H1 (cell line): ENCODE measurements around the gene KIF15. TPM values are rescaled to one million over a fixed set of nuclear protein-coding genes. Genes with fewer than 3 reads are reported as not detected.

Source experiments
- CTCF ChIA-PET: fragments of 300-600 bp; sonication (Branson Sonifier 250); formaldehyde crosslinking; loops from one replicate; lab custom pipeline; 2021; ENCODE audit not compliant: partially characterized antibody; lab: Charles Lee
- POLR2A ChIA-PET: fragments of 300-600 bp; sonication (Branson Sonifier 250); formaldehyde crosslinking; loops from one replicate; lab custom pipeline; 2021; ENCODE audit warnings: inconsistent platforms; ENCODE audit not compliant: partially characterized antibody; lab: Charles Lee
- DNase-seq, 2 experiments: peaks; one replicate each; pipeline versions ENCODE4 v3.0.0 to v3.0.0-alpha.2; 2010 to 2022; ENCODE audit warnings: low spot score in 2 of 2, low read depth in 1 of 2, mixed read lengths in 1 of 2
- FAIRE-seq: peaks from 2 replicates; lab custom pipeline; 2011; peaks lifted over from hg19 to GRCh38; lab: Jason Lieb, UNC
- H2AFZ ChIP-seq: 2 replicates; pipeline ENCODE4 v1.8.1; 2012; ENCODE audit warnings: low read length, inconsistent platforms
- H2AK5ac ChIP-seq: 2 replicates; pipeline ENCODE4 v1.6.1; 2013; ENCODE audit warnings: low read depth, low read length
- H2BK120ac ChIP-seq: replicated peaks from 2 replicates; pipeline ENCODE3; 2013; ENCODE audit warnings: low read depth, low read length, inconsistent platforms
- H2BK12ac ChIP-seq: 2 replicates; pipeline ENCODE4 v1.6.1; 2013; ENCODE audit warnings: low read depth, low read length
- H2BK15ac ChIP-seq: 2 replicates; pipeline ENCODE4 v1.6.1; 2013; ENCODE audit warnings: low read length
- H2BK20ac ChIP-seq: 2 replicates; pipeline ENCODE4 v1.6.1; 2013; ENCODE audit warnings: low read length
- H2BK5ac ChIP-seq: 2 replicates; pipeline ENCODE4 v1.6.1; 2013; ENCODE audit warnings: low read depth, low read length
- H3K14ac ChIP-seq: 2 replicates; pipeline ENCODE4 v1.6.1; 2013; ENCODE audit warnings: inconsistent platforms; ENCODE audit not compliant: insufficient read length
- H3K18ac ChIP-seq: 2 replicates; pipeline ENCODE4 v1.6.1; 2013; ENCODE audit warnings: low read length; ENCODE audit errors: extremely low read depth
- H3K23ac ChIP-seq: 2 replicates; pipeline ENCODE4 v1.6.1; 2013; ENCODE audit warnings: inconsistent platforms; ENCODE audit not compliant: insufficient read length
- H3K23me2 ChIP-seq: 2 replicates; pipeline ENCODE4 v1.6.1; 2013; ENCODE audit warnings: low read depth, low read length
- H3K27ac ChIP-seq: 2 replicates; pipeline ENCODE4 v1.6.1; 2011; ENCODE audit warnings: low read depth, low read length, inconsistent platforms
- H3K27me3 ChIP-seq, 4 experiments: replicated peaks in 1 of 4; 1 replicate in 1 of 4; 2 replicates in 3 of 4; pipeline versions ENCODE4 v1.6.1 to v1.8.1; 2011 to 2013; ENCODE audit warnings: low read length in 3 of 4, mild to moderate bottlenecking in 3 of 4, inconsistent platforms in 2 of 4, mixed read lengths in 2 of 4, moderate library complexity in 1 of 4; ENCODE audit not compliant: control insufficient read depth in 3 of 4, insufficient read depth in 3 of 4; ENCODE audit errors: extremely low read depth in 1 of 4
- H3K36me3 ChIP-seq, 4 experiments: 2 replicates each; pipeline versions ENCODE4 v1.6.1 to v1.8.1; 2011 to 2013; ENCODE audit warnings: mild to moderate bottlenecking in 4 of 4, low read length in 3 of 4, moderate library complexity in 2 of 4, control low read depth in 1 of 4, inconsistent platforms in 1 of 4; ENCODE audit not compliant: insufficient read depth in 4 of 4, control insufficient read depth in 2 of 4
- H3K4ac ChIP-seq: replicated peaks from 2 replicates; pipeline ENCODE3; 2013; ENCODE audit warnings: low read length, low read depth, mixed read lengths, inconsistent platforms; ENCODE audit not compliant: insufficient read length
- H3K4me1 ChIP-seq, 4 experiments: replicated peaks in 1 of 4; 1 replicate in 1 of 4; 2 replicates in 3 of 4; pipeline versions ENCODE4 v1.6.1 to v1.8.1; 2011 to 2013; ENCODE audit warnings: low read length in 3 of 4, inconsistent platforms in 2 of 4, mixed read lengths in 1 of 4; ENCODE audit not compliant: insufficient read depth in 4 of 4, control insufficient read depth in 3 of 4
- H3K4me2 ChIP-seq, 2 experiments: 2 replicates each; pipeline versions ENCODE4 v1.6.1 to v1.8.1; 2011 to 2013; ENCODE audit warnings: low read depth in 2 of 2, low read length in 2 of 2, control low read depth in 1 of 2, inconsistent platforms in 1 of 2, mild to moderate bottlenecking in 1 of 2; ENCODE audit not compliant: insufficient read depth in 1 of 2
- H3K4me3 ChIP-seq, 4 experiments: fragments of 200-600, 300-600 bp in 1 of 4; sonication (generic), shearing (Covaris generic), sonication (Bioruptor Twin) in 1 of 4; 2 replicates each; pipeline versions ENCODE4 v1.5.1 to v1.8.1; 2011 to 2016; ENCODE audit warnings: low read length in 4 of 4, low read depth in 3 of 4, control low read depth in 2 of 4, inconsistent platforms in 2 of 4, mild to moderate bottlenecking in 2 of 4, mixed read lengths in 1 of 4, moderate library complexity in 1 of 4; ENCODE audit not compliant: insufficient read depth in 2 of 4; ENCODE audit errors: extremely low read depth in 1 of 4
- H3K56ac ChIP-seq: replicated peaks from 2 replicates; pipeline ENCODE3; 2013; ENCODE audit warnings: low read depth, mild to moderate bottlenecking, mixed read lengths, low read length, inconsistent platforms; ENCODE audit not compliant: insufficient read length
- H3K79me1 ChIP-seq: 2 replicates; pipeline ENCODE4 v1.6.1; 2013; ENCODE audit warnings: low read depth, low read length, control low read depth
- H3K79me2 ChIP-seq, 2 experiments: 2 replicates each; pipeline versions ENCODE4 v1.6.1 to v1.8.1; 2012 to 2013; ENCODE audit warnings: low read length in 2 of 2, mild to moderate bottlenecking in 2 of 2, inconsistent platforms in 1 of 2; ENCODE audit not compliant: insufficient read depth in 2 of 2, control insufficient read depth in 1 of 2
- H3K9ac ChIP-seq, 4 experiments: replicated peaks in 1 of 4; 1 replicate in 1 of 4; 2 replicates in 3 of 4; pipeline versions ENCODE4 v1.6.1 to v1.8.1; 2011 to 2013; ENCODE audit warnings: low read depth in 3 of 4, low read length in 3 of 4, control low read depth in 2 of 4, mild to moderate bottlenecking in 2 of 4, moderate library complexity in 2 of 4, inconsistent platforms in 1 of 4; ENCODE audit errors: extremely low read depth in 1 of 4
- H3K9me3 ChIP-seq, 2 experiments: 2 replicates each; pipeline versions ENCODE4 v1.6.1 to v1.8.1; 2012 to 2013; ENCODE audit warnings: mild to moderate bottlenecking in 2 of 2, moderate library complexity in 2 of 2, control low read depth in 1 of 2, inconsistent platforms in 1 of 2, low read depth in 1 of 2, low read length in 1 of 2, mixed read lengths in 1 of 2; ENCODE audit not compliant: insufficient read depth in 2 of 2
- H4K20me1 ChIP-seq, 2 experiments: replicated peaks in 1 of 2; 2 replicates each; pipeline versions ENCODE3 to v1.8.1; 2011 to 2013; ENCODE audit warnings: inconsistent platforms in 2 of 2, low read length in 2 of 2, mild to moderate bottlenecking in 1 of 2; ENCODE audit not compliant: insufficient read depth in 2 of 2, control insufficient read depth in 1 of 2
- H4K5ac ChIP-seq: 2 replicates; pipeline ENCODE4 v1.6.1; 2013; ENCODE audit warnings: low read length, low read depth, mixed read lengths, inconsistent platforms; ENCODE audit not compliant: insufficient read length
- H4K8ac ChIP-seq: 2 replicates; pipeline ENCODE4 v1.8.0; 2013; ENCODE audit warnings: mild to moderate bottlenecking, moderate library complexity, low read length, inconsistent platforms; ENCODE audit not compliant: insufficient read depth; ENCODE audit errors: extremely low read depth
- H4K91ac ChIP-seq: replicated peaks from 2 replicates; pipeline ENCODE3; 2013; ENCODE audit warnings: low read length, mixed read lengths, inconsistent platforms; ENCODE audit not compliant: insufficient read length
- CBX5 ChIP-seq: fragments of 300-800, 300-1000 bp; sonication (generic); IDR thresholded peaks from 2 replicates; pipeline ENCODE4 v1.7.1; 2016; ENCODE audit warnings: antibody characterized with exemption, low read length, low read depth
- CEBPB ChIP-seq: IDR thresholded peaks from 2 replicates; pipeline ENCODE4 v1.6.1; 2012; ENCODE audit warnings: low read depth, low read length
- CHD2 ChIP-seq: IDR thresholded peaks from 2 replicates; pipeline ENCODE4 v1.6.1; 2012; ENCODE audit warnings: low read length, improper control_type of control experiment
- GABPA ChIP-seq: IDR thresholded peaks from 2 replicates; pipeline ENCODE4 v1.6.1; 2011; ENCODE audit warnings: mild to moderate bottlenecking, low read length, moderate library complexity, borderline replicate concordance; ENCODE audit not compliant: insufficient read depth
- POU5F1 ChIP-seq: IDR thresholded peaks from 2 replicates; pipeline ENCODE4 v1.6.1; 2011; ENCODE audit warnings: low read depth, mild to moderate bottlenecking, low read length, moderate library complexity
- RNF2 ChIP-seq: fragments of 200-900, 300-1000 bp; sonication (generic); IDR thresholded peaks from 2 replicates; pipeline ENCODE4 v1.7.1; 2016; ENCODE audit warnings: borderline replicate concordance, low read depth, mild to moderate bottlenecking, antibody characterized with exemption, low read length; ENCODE audit not compliant: poor library complexity, severe bottlenecking; ENCODE audit errors: missing control alignments
- SAP30 ChIP-seq: fragments of 300-600 bp; sonication (generic); IDR thresholded peaks from 2 replicates; pipeline ENCODE4 v1.7.1; 2012; ENCODE audit warnings: low read length, moderate library complexity, mild to moderate bottlenecking, inconsistent platforms; ENCODE audit not compliant: insufficient read depth, insufficient replicate concordance
- SIX5 ChIP-seq: IDR thresholded peaks from 2 replicates; pipeline ENCODE4 v1.6.1; 2011; ENCODE audit warnings: mild to moderate bottlenecking, low read depth, low read length
- SP1 ChIP-seq: IDR thresholded peaks from 2 replicates; pipeline ENCODE4 v1.6.1; 2011; ENCODE audit warnings: low read depth, low read length
- SRF ChIP-seq: IDR thresholded peaks from 2 replicates; pipeline ENCODE4 v1.6.1; 2011; ENCODE audit warnings: mild to moderate bottlenecking, low read depth, low read length, moderate library complexity
- SUZ12 ChIP-seq: fragments of 200-600 bp; sonication (generic); IDR thresholded peaks from 2 replicates; pipeline ENCODE4 v1.6.1; 2012; ENCODE audit warnings: mild to moderate bottlenecking, inconsistent platforms, low read length, moderate library complexity, mixed read lengths
- WGBS, 2 experiments: shearing (Covaris generic) in 1 of 2; methylation state at CpG; one replicate each; pipeline versions ENCODE4 v1.1.6 to v1.1.7; 2013 to 2015; ENCODE audit warnings: low lambda C conversion rate in 2 of 2, mixed read lengths in 2 of 2, inconsistent platforms in 1 of 2, low coverage in 1 of 2, missing lambda C conversion rate in 1 of 2; ENCODE audit not compliant: insufficient replicate concordance in 2 of 2, insufficient coverage in 1 of 2, insufficient read length in 1 of 2; ENCODE audit errors: extremely low coverage in 1 of 2, missing lambda C conversion rate in 1 of 2; 5-methylcytosine and 5-hydroxymethylcytosine counted together
- polyA plus RNA-seq, 7 experiments: library from polyadenylated mRNA; depleted of rRNA in 3 of 7; stranded (reverse) in 5 of 7; unstranded in 2 of 7; fragments of >200 nt in 5 of 7; fragments of 200-250 nt in 2 of 7; gene quantifications; 1 replicate in 5 of 7; 2 replicates in 1 of 7; 4 replicates in 1 of 7; pipeline versions ENCODE4 v1.2.1 to v1.2.3, GENCODE V29; 2011 to 2013; ENCODE audit warnings: missing spikeins in 2 of 7, mixed read lengths in 2 of 7
- total RNA-seq: library from RNA; stranded (reverse); fragmentation: NEBNext Ultra II Directional; extraction: Animal tissue kit (Norgen Biotek cat#: 25700); gene quantifications from 2 replicates; pipeline ENCODE4 v1.2.1, GENCODE V29; 2021
- TF ChIP-seq, protein P1 (sequence below): IDR thresholded peaks from 2 replicates; pipeline ENCODE4 v1.6.1; 2012; ENCODE audit warnings: inconsistent platforms

Gene KIF15
- total and polyA plus RNA-seq, 2 of the 8 experiments (the other 6 are each of a cell fraction or from before 2014, with no cell fraction given): 4.2 to 25.5 TPM

DNA sequence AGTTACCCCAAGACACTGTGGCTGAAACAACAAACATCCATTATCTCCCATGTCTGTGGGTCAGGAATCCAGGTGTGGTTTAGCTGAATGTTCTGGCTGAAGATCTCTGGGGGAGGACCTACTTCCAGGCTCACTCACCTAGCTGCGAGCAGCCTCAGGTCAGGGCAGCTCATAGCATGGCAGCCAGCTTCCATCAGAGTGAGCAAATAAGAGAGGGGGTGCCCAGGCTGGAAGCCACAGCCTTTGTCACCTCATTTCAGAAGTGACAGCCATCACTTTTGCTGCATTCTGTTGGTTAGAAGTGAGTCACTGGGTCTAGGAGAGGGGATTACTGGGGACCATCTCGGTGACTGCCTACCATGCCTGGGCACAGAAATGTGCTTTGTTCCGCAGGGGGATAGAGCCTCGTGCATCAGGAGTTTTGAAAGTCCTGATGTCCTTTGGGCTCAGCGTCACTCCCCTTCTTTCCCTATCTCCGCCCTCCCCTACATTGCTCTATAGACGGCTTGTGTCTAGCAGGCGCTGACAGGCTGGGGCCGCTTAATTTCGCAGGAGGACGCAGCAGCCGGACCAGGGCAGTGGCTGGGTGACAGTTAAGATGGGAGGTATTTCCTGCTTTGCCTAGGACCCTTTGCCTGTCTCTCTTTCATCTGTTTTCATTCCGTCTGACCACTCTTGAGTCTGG lies 138.2 kb downstream of the KIF15 start:
- Histone ChIP-seq H3K4me1 (peaks cover 0 to 9% (median 6%) of the 10 kb centered on the region in 4 experiments; a peak in 4 of 7 replicates), H3K18ac (no peak overlapping the region), H3K4ac (no peak overlapping the region), H2BK12ac (no peak overlapping the region; the same call in 1 of the 2 replicates), H4K5ac (no peak overlapping the region), H3K14ac (no peak overlapping the region), H3K9me3 (no peaks in the 10 kb centered on the region; a peak in 1 of 4 replicates), H3K9ac (no peak overlapping the region), H2BK120ac (no peak overlapping the region), H3K79me1 (no peaks in the 10 kb centered on the region; the same call in none of the 2 replicates), H4K8ac (no peak overlapping the region), H3K23me2 (no peaks in the 10 kb centered on the region), H3K27me3 (no peaks in the 10 kb centered on the region), H2AFZ (peak overlapping the region; percentile 86), H3K23ac (no peak overlapping the region), H3K4me3 (no peak overlapping the region), H2BK20ac (no peak overlapping the region), H3K4me2 (no peak overlapping the region), H4K91ac (no peak overlapping the region), H3K56ac (no peak overlapping the region), H3K79me2 (no peaks in the 10 kb centered on the region), H2BK5ac (no peak overlapping the region), H3K36me3 (no peaks in the 10 kb centered on the region), H2AK5ac (no peak overlapping the region), H2BK15ac (no peak overlapping the region), H4K20me1 (no peaks in the 10 kb centered on the region), H3K27ac (no peak overlapping the region)
- no peak for DNase-seq
- no peak for FAIRE-seq
- ChIA-PET POLR2A (interaction anchor here (1.1 kb wide), 1 partner anchor 8 kb away, joined by 3 read pairs; no protein-coding TSS in a partner anchor), CTCF (interaction anchor here (2.9 kb wide), 1 partner anchor 14 kb away, joined by 14 read pairs; no protein-coding TSS in a partner anchor)
- 94% methylated on average over 13 of the region's 13 CpGs; no CpG with 5 or more reads in 1 of the 2 experiments for WGBS, 2 experiments
- TF ChIP-seq SUZ12: no peak
- no peak for TF ChIP-seq SRF
- TF ChIP-seq SIX5: no peak
- TF ChIP-seq POU5F1: no peak
- TF ChIP-seq, protein P1, sequence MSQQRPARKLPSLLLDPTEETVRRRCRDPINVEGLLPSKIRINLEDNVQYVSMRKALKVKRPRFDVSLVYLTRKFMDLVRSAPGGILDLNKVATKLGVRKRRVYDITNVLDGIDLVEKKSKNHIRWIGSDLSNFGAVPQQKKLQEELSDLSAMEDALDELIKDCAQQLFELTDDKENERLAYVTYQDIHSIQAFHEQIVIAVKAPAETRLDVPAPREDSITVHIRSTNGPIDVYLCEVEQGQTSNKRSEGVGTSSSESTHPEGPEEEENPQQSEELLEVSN: no peak
- no peak for TF ChIP-seq SP1
- TF ChIP-seq CBX5: no peak
- no peak for TF ChIP-seq CEBPB
- TF ChIP-seq RNF2: no peak
- no peak for TF ChIP-seq GABPA
- TF ChIP-seq CHD2: no peak
- TF ChIP-seq SAP30: no peak
